Keratinocyte (primary cell): ENCODE results near the gene CEACAM5. TPM values are rescaled to one million over a fixed set of nuclear protein-coding genes. Genes with fewer than 3 reads are reported as not detected.

ENCODE experiments used
- DNase-seq: peaks from one replicate; pipeline ENCODE4 v3.0.0-alpha.2; 2011; ENCODE audit warnings: low read depth, missing footprints, low spot score
- FAIRE-seq: peaks from 2 replicates; lab custom pipeline; 2011; peaks lifted over from hg19 to GRCh38; lab: Jason Lieb, UNC
- H2AFZ ChIP-seq: 2 replicates; pipeline ENCODE4 v1.6.0; 2012; ENCODE audit warnings: low read length, control low read depth, inconsistent platforms; ENCODE audit not compliant: control insufficient read depth
- H3K27ac ChIP-seq: 2 replicates; pipeline ENCODE4 v1.5.1; 2011; ENCODE audit warnings: low read length; ENCODE audit not compliant: control insufficient read depth, insufficient read depth
- H3K27me3 ChIP-seq: 3 replicates; pipeline ENCODE4 v1.6.0; 2011; ENCODE audit warnings: low read length; ENCODE audit not compliant: control insufficient read depth, insufficient read depth; ENCODE audit errors: extremely low read depth
- H3K36me3 ChIP-seq, 2 experiments: 2 replicates in 1 of 2; 3 replicates in 1 of 2; pipeline ENCODE4 v1.5.1; 2011; ENCODE audit warnings: low read length in 2 of 2, mild to moderate bottlenecking in 1 of 2; ENCODE audit not compliant: control insufficient read depth in 2 of 2, insufficient read depth in 2 of 2; ENCODE audit errors: extremely low read depth in 1 of 2
- H3K4me1 ChIP-seq: 3 replicates; pipeline ENCODE4 v1.5.1; 2011; ENCODE audit warnings: low read length; ENCODE audit not compliant: control insufficient read depth, insufficient read depth; ENCODE audit errors: extremely low read depth
- H3K4me2 ChIP-seq: 3 replicates; pipeline ENCODE4 v1.6.0; 2011; ENCODE audit warnings: low read depth, low read length; ENCODE audit not compliant: control insufficient read depth, insufficient read depth; ENCODE audit errors: extremely low read depth
- H3K4me3 ChIP-seq, 3 experiments: fragments of 200-600 bp in 1 of 3; sonication (generic) in 1 of 3; 2 replicates in 2 of 3; 3 replicates in 1 of 3; pipeline ENCODE4 v1.5.1; 2011 to 2016; ENCODE audit warnings: low read length in 3 of 3, mild to moderate bottlenecking in 3 of 3, control low read depth in 2 of 3, inconsistent platforms in 1 of 3, low read depth in 1 of 3, mixed read lengths in 1 of 3, mixed run types in 1 of 3, moderate library complexity in 1 of 3; ENCODE audit not compliant: control insufficient read depth in 2 of 3, insufficient read depth in 2 of 3; ENCODE audit errors: extremely low read depth in 1 of 3
- H3K79me2 ChIP-seq: 2 replicates; pipeline ENCODE4 v1.6.0; 2012; ENCODE audit warnings: low read length; ENCODE audit not compliant: control insufficient read depth, insufficient read depth
- H3K9ac ChIP-seq: 3 replicates; pipeline ENCODE4 v1.6.0; 2011; ENCODE audit warnings: low read length; ENCODE audit not compliant: control insufficient read depth, insufficient read depth; ENCODE audit errors: extremely low read depth
- H3K9me1 ChIP-seq: 3 replicates; pipeline ENCODE4 v1.6.0; 2011; ENCODE audit warnings: low read length; ENCODE audit not compliant: control insufficient read depth, insufficient read depth; ENCODE audit errors: extremely low read depth
- H3K9me3 ChIP-seq: 2 replicates; pipeline ENCODE4 v1.5.1; 2012; ENCODE audit warnings: low read depth, low read length; ENCODE audit not compliant: control insufficient read depth
- H4K20me1 ChIP-seq: 3 replicates; pipeline ENCODE4 v1.6.0; 2011; ENCODE audit warnings: low read length; ENCODE audit not compliant: control insufficient read depth, insufficient read depth; ENCODE audit errors: extremely low read depth
- EZH2 ChIP-seq: IDR thresholded peaks from one replicate; pipeline ENCODE4 v1.6.1; 2012; ENCODE audit warnings: inconsistent platforms, mild to moderate bottlenecking, low read length, moderate library complexity
- dilution Hi-C: fragments of 300-500 bp; cut with MboI; formaldehyde crosslinking; loops from one replicate; pipeline ENCODE4 v1.7.0; 2020; ENCODE audit warnings: low sequenced_read_pairs; ENCODE audit not compliant: extremely low pct_ligation_motif_present
- polyA plus RNA-seq, 5 experiments: library from polyadenylated mRNA; depleted of rRNA in 3 of 5; stranded (reverse) in 3 of 5; stranded (forward) in 1 of 5; unstranded in 1 of 5; fragments of >200 nt; gene quantifications; 1 replicate in 1 of 5; 2 replicates in 3 of 5; 3 replicates in 1 of 5; pipeline versions ENCODE4 v1.2.1 to v1.2.3, GENCODE V29; 2011 to 2012; ENCODE audit warnings: missing spikeins in 2 of 5, low read depth in 1 of 5, low replicate concordance in 1 of 5
- TF ChIP-seq, protein P1 (sequence below), 3 experiments: IDR thresholded peaks in 1 of 3; conservative IDR thresholded peaks in 1 of 3; optimal IDR thresholded peaks in 1 of 3; 2 replicates in 2 of 3; 3 replicates in 1 of 3; pipeline versions ENCODE3 to v1.5.1; 2011; ENCODE audit warnings: low read length in 3 of 3, mild to moderate bottlenecking in 3 of 3, moderate library complexity in 2 of 3, control low read depth in 1 of 3, inconsistent platforms in 1 of 3; ENCODE audit not compliant: insufficient read depth in 2 of 3; ENCODE audit errors: extremely low read depth in 1 of 3

CEACAM5 gene
- polyA plus RNA-seq, 1 donor (not counting 4 experiments of a cell fraction or from before 2014, with no cell fraction given) = not detected

DNA sequence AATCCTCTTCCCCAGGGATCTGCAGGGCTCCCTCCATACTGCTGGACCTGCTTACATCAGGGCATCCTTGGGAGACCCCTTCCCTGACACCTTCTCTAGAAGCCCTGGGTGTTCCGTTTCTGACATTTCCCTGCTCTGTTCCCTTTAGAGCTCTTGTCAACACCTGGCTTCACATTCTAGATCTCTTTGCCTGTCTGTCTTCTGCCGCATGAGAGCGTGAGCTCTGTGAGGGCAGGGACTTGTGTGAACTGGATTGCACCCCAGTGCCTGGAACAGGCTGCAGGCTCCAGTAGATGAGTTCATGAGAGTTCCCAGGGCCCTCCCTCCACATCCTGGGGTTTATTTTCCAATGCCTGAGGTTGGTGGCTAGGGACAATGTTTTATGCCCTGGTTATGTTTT lies 21.0 kb upstream of the CEACAM5 start:
- Histone ChIP-seq H3K27ac (no peak overlapping the region), H2AFZ (no peak overlapping the region), H3K4me3 (no peak overlapping the region), H4K20me1 (no peaks in the 10 kb centered on the region), H3K4me2 (no peak overlapping the region), H3K9me3 (no peaks in the 10 kb centered on the region), H3K9me1 (no peaks in the 10 kb centered on the region), H3K36me3 (no peaks in the 10 kb centered on the region), H3K79me2 (no peaks in the 10 kb centered on the region), H3K4me1 (no peaks in the 10 kb centered on the region), H3K9ac (no peak overlapping the region), H3K27me3 (peaks cover 8% of the 10 kb centered on the region)
- no peak for DNase-seq
- no peak for FAIRE-seq
- TF ChIP-seq EZH2 = no peak
- dilution Hi-C loops = no loop called here

DNA sequence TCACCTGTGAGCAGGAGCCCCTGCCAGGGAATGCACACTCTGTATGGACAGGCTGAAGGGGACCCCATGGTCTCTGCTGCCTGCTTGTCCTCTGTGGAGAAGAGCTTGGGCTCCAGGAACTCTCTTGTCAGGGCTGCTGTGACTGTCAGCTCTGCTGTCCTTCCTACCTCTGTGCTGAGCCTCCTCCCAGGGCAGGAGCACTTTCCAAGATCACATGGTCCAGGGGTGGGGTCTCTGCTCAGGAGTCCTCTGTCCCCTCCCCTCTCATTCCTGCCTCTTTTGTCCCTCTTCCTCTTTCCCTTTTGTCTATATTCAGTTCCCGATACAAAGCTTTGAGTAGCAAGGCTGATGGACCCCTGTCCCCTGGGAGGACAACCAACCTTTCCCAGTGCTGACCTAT lies 20.3 kb upstream of the CEACAM5 start, which contains the start of gene CEACAM7:
CEACAM7 (minus strand) TSS at position 173 of the 400 bp plus-strand sequence; CDS start at position 68, 105 bp downstream.
- TF ChIP-seq, protein P1, sequence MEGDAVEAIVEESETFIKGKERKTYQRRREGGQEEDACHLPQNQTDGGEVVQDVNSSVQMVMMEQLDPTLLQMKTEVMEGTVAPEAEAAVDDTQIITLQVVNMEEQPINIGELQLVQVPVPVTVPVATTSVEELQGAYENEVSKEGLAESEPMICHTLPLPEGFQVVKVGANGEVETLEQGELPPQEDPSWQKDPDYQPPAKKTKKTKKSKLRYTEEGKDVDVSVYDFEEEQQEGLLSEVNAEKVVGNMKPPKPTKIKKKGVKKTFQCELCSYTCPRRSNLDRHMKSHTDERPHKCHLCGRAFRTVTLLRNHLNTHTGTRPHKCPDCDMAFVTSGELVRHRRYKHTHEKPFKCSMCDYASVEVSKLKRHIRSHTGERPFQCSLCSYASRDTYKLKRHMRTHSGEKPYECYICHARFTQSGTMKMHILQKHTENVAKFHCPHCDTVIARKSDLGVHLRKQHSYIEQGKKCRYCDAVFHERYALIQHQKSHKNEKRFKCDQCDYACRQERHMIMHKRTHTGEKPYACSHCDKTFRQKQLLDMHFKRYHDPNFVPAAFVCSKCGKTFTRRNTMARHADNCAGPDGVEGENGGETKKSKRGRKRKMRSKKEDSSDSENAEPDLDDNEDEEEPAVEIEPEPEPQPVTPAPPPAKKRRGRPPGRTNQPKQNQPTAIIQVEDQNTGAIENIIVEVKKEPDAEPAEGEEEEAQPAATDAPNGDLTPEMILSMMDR (optimal IDR thresholded peaks at IDR 0.05 in 1 of 3, IDR thresholded peaks at IDR 0.05 in 1 of 3, conservative IDR thresholded peaks at IDR 0.05 in 1 of 3; ENCODE audit: extremely low read depth in 1 of 3, insufficient read depth in 2 of 3, low read length in 3 of 3) = no peak
- TF ChIP-seq EZH2 = no peak
- no peak for FAIRE-seq
- no peaks in the 10 kb centered on the region for H3K9me3 ChIP-seq
- H3K27me3 ChIP-seq = peaks cover 8% of the 10 kb centered on the region
- no peaks in the 10 kb centered on the region for H3K9me1 ChIP-seq
- no peak within 1 kb of the TSS for H3K4me2 ChIP-seq
- H3K36me3 ChIP-seq = no peaks in the 10 kb centered on the region
- no peak within 1 kb of the TSS for H2AFZ ChIP-seq
- no peak within 1 kb of the TSS for H3K4me3 ChIP-seq
- H3K4me1 ChIP-seq = no peaks in the 10 kb centered on the region
- H3K79me2 ChIP-seq = no peaks in the 10 kb centered on the region
- H3K9ac ChIP-seq = no peak within 1 kb of the TSS
- no peaks in the 10 kb centered on the region for H4K20me1 ChIP-seq
- no peak within 1 kb of the TSS for H3K27ac ChIP-seq
- dilution Hi-C loops = no loop called here
- DNase-seq = no peak

DNA sequence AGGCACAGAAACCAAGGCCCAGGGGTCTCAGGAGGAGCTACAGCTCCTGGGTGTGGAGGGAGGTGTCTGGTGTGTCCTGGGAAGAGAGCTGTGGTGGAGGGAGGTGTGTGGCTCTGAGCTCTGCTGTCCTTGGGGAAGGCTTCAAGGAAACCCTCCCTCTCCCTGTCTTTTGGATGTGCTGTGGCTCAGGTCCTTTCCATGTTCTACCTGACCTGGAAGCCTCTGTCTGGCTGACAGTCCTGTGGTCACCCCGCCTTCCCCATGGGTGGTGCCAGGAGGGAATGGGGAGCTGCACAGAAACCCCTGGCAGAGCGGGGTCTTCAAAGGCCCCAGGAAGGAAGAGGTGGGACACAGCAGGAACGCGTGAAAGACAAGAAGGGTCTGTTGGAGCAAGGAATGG lies 19.7 kb upstream of the CEACAM5 start:
- dilution Hi-C loops = no loop called here
- Histone ChIP-seq H3K9ac (no peak overlapping the region), H3K4me3 (no peak overlapping the region), H3K27me3 (peaks cover 8% of the 10 kb centered on the region), H4K20me1 (no peaks in the 10 kb centered on the region), H3K27ac (no peak overlapping the region), H3K4me1 (no peaks in the 10 kb centered on the region), H3K9me1 (no peaks in the 10 kb centered on the region), H3K9me3 (no peaks in the 10 kb centered on the region), H3K79me2 (no peaks in the 10 kb centered on the region), H2AFZ (no peak overlapping the region), H3K36me3 (no peaks in the 10 kb centered on the region), H3K4me2 (no peak overlapping the region)
- DNase-seq (no peak), FAIRE-seq (no peak)
- TF ChIP-seq, protein P1 (optimal IDR thresholded peaks at IDR 0.05 in 1 of 3, IDR thresholded peaks at IDR 0.05 in 1 of 3, conservative IDR thresholded peaks at IDR 0.05 in 1 of 3; ENCODE audit: extremely low read depth in 1 of 3, insufficient read depth in 2 of 3, low read length in 3 of 3) = no peak
- TF ChIP-seq EZH2 = no peak
